K562 (cell line): Measurements from ENCODE around the gene RAB1B. TPM values are rescaled to one million over a fixed set of nuclear protein-coding genes. Genes with fewer than 3 reads are reported as not detected.

Experiments used
- ARHGAP35 ChIP-seq: fragments of 450-650 bp; IDR thresholded peaks from 2 replicates; pipeline ENCODE4 v1.6.1; 2018; ENCODE audit not compliant: partially characterized antibody
- ATF7 ChIP-seq: fragments of 450-650 bp; IDR thresholded peaks from 2 replicates; pipeline ENCODE4 v1.7.1; 2014; ENCODE audit warnings: mild to moderate bottlenecking, moderate library complexity
- BHLHE40 ChIP-seq: IDR thresholded peaks from 2 replicates; pipeline ENCODE4 v1.6.1; 2011; ENCODE audit warnings: low read length, improper control_type of control experiment
- CHD1 ChIP-seq: fragments of 200-600 bp; sonication (generic); IDR thresholded peaks from one replicate; pipeline ENCODE4 v1.6.1; 2012; ENCODE audit warnings: mild to moderate bottlenecking, moderate library complexity, low read length, inconsistent platforms
- HDAC8 ChIP-seq: fragments of 450-650 bp; IDR thresholded peaks from 2 replicates; pipeline ENCODE4 v1.6.1; 2016; ENCODE audit warnings: mild to moderate bottlenecking, missing genetic modification characterization, moderate library complexity, missing compliant biosample characterization
- HLTF ChIP-seq: fragments of 450-650 bp; IDR thresholded peaks from 2 replicates; pipeline ENCODE4 v1.6.1; 2016
- MIER1 ChIP-seq: fragments of 450-650 bp; IDR thresholded peaks from 2 replicates; pipeline ENCODE4 v1.6.1; 2016; ENCODE audit warnings: antibody characterized with exemption, mild to moderate bottlenecking, low read depth
- MTA3 ChIP-seq: fragments of 450-650 bp; formaldehyde crosslinking; IDR thresholded peaks from 2 replicates; pipeline ENCODE4 v1.6.1; 2017; ENCODE audit warnings: mild to moderate bottlenecking, borderline replicate concordance
- POLR2B ChIP-seq: fragments of 450-650 bp; IDR thresholded peaks from 2 replicates; pipeline ENCODE4 v1.6.1; 2018; ENCODE audit warnings: low read depth; ENCODE audit not compliant: partially characterized antibody
- RBM17 ChIP-seq: fragments of 200-400 bp; formaldehyde crosslinking; IDR thresholded peaks from 2 replicates; pipeline ENCODE4 v1.6.1; 2017; ENCODE audit warnings: low read depth, mild to moderate bottlenecking, low read length, borderline replicate concordance
- SMARCE1 ChIP-seq: fragments of 450-650 bp; IDR thresholded peaks from 2 replicates; pipeline ENCODE4 v1.7.1; 2016; ENCODE audit warnings: mild to moderate bottlenecking
- SP1 ChIP-seq: sonication (generic); formaldehyde crosslinking; IDR thresholded peaks from 2 replicates; pipeline ENCODE4 v1.8.1; 2022; ENCODE audit warnings: mild to moderate bottlenecking, missing genetic modification reagents
- TBP ChIP-seq: optimal IDR thresholded peaks from 2 replicates; pipeline ENCODE3; 2011; ENCODE audit warnings: low read depth, low read length, improper control_type of control experiment
- TEAD1 ChIP-seq, 2 experiments: fragments of 450-650 bp in 1 of 2; sonication (generic) in 1 of 2; formaldehyde crosslinking; IDR thresholded peaks; 2 replicates each; pipeline versions ENCODE4 v1.4.0 to v1.8.0; 2020 to 2022; ENCODE audit warnings: mild to moderate bottlenecking in 2 of 2, missing genetic modification reagents in 1 of 2
- TEAD4 ChIP-seq, 2 experiments: sonication (generic) in 1 of 2; formaldehyde crosslinking in 1 of 2; IDR thresholded peaks; 2 replicates each; pipeline versions ENCODE4 v1.6.1 to v1.8.0; 2012 to 2022; ENCODE audit warnings: borderline replicate concordance in 1 of 2, inconsistent platforms in 1 of 2, low read length in 1 of 2, mild to moderate bottlenecking in 1 of 2, missing genetic modification reagents in 1 of 2
- ZBTB33 ChIP-seq: sonication (generic); formaldehyde crosslinking; IDR thresholded peaks from 2 replicates; pipeline ENCODE4 v1.8.1; 2023; ENCODE audit warnings: mild to moderate bottlenecking, missing genetic modification reagents
- ZBTB43 ChIP-seq: sonication (generic); formaldehyde crosslinking; IDR thresholded peaks from 2 replicates; pipeline ENCODE4 v1.8.0; 2023; ENCODE audit warnings: mild to moderate bottlenecking, missing genetic modification reagents
- polyA plus RNA-seq, 8 experiments: library from polyadenylated mRNA; depleted of rRNA in 4 of 8; stranded (reverse) in 5 of 8; unstranded in 3 of 8; fragments of >200 nt; fragmentation: Nextera tagmentation in 2 of 8; fragmentation: Illumina TruSeq in 1 of 8; extraction: Ambion mirVana in 2 of 8; extraction: Trizol in 1 of 8; gene quantifications; 2 replicates each; pipeline versions ENCODE4 v1.2.1 to v1.2.3, GENCODE V29; 2011 to 2014; ENCODE audit warnings: inconsistent platforms in 1 of 8, missing spikeins in 1 of 8
- total RNA-seq, 7 experiments: library from RNA; depleted of rRNA in 6 of 7; stranded (reverse); fragments of >200 nt in 6 of 7; fragmentation: Illumina TruSeq in 2 of 7; extraction: Trizol in 2 of 7; gene quantifications; 2 replicates each; pipeline versions ENCODE4 v1.2.1 to v1.2.3, GENCODE V29; 2011 to 2021; ENCODE audit warnings: low replicate concordance in 1 of 7
- TF ChIP-seq, protein P1 (sequence below), 2 experiments: fragments of 450-650 bp in 1 of 2; IDR thresholded peaks; 2 replicates each; pipeline ENCODE4 v1.6.1; 2011 to 2017; ENCODE audit warnings: low read depth in 2 of 2, antibody characterized with exemption in 1 of 2, borderline replicate concordance in 1 of 2, low read length in 1 of 2, mild to moderate bottlenecking in 1 of 2, mixed read lengths in 1 of 2; ENCODE audit not compliant: control insufficient read depth in 1 of 2
- TF ChIP-seq, protein P2 (sequence below): fragments of 250-450 bp; sonication (Bioruptor Pico); IDR thresholded peaks from 2 replicates; pipeline ENCODE4 v1.5.1; 2021; ENCODE audit warnings: mild to moderate bottlenecking

The RAB1B gene
- total and polyA plus RNA-seq, 9 of the 15 experiments (the other 6 are each of a cell fraction or from before 2014, with no cell fraction given) = 5.6 to 146 (median 98.6) TPM

- TF ChIP-seq HDAC8 (tag) (peak; percentile 51; the same call in 1 of the 2 replicates), POLR2B (peak; percentile 46), HLTF (no peak), ATF7 (peak; percentile 98), TBP (peak; percentile 52), SMARCE1 (peak; percentile 53), TEAD4 (IDR thresholded peaks at IDR 0.05; ENCODE audit: low read length) (0 out of 2 replicates have a peak, but pooled peaks have one; percentile 17), TEAD4 (CRISPR knock-in tag; IDR thresholded peaks at IDR 0.05; ENCODE audit: borderline replicate concordance) (no peak), ZBTB43 (peak; percentile 65; the same call in 1 of the 2 replicates), RBM17 (no peak), TEAD1 (CRISPR knock-in tag; IDR thresholded peaks at IDR 0.05) (peak in 1 of 2 experiments; percentile 64; a peak in 3 of 4 replicates), MTA3 (peak; percentile 62; the same call in 1 of the 2 replicates), BHLHE40 (peak; percentile 66; the same call in 1 of the 2 replicates), MIER1 (0 out of 2 replicates have a peak, but pooled peaks have one; percentile 23), ZBTB33 (CRISPR knock-in tag) (0 out of 2 replicates have a peak, but pooled peaks have one; percentile 6), SP1 (CRISPR knock-in tag) (peak; percentile 86), CHD1 (no peak), ARHGAP35 (no peak)
- TF ChIP-seq, protein P1, sequence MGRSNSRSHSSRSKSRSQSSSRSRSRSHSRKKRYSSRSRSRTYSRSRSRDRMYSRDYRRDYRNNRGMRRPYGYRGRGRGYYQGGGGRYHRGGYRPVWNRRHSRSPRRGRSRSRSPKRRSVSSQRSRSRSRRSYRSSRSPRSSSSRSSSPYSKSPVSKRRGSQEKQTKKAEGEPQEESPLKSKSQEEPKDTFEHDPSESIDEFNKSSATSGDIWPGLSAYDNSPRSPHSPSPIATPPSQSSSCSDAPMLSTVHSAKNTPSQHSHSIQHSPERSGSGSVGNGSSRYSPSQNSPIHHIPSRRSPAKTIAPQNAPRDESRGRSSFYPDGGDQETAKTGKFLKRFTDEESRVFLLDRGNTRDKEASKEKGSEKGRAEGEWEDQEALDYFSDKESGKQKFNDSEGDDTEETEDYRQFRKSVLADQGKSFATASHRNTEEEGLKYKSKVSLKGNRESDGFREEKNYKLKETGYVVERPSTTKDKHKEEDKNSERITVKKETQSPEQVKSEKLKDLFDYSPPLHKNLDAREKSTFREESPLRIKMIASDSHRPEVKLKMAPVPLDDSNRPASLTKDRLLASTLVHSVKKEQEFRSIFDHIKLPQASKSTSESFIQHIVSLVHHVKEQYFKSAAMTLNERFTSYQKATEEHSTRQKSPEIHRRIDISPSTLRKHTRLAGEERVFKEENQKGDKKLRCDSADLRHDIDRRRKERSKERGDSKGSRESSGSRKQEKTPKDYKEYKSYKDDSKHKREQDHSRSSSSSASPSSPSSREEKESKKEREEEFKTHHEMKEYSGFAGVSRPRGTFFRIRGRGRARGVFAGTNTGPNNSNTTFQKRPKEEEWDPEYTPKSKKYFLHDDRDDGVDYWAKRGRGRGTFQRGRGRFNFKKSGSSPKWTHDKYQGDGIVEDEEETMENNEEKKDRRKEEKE (IDR thresholded peaks at IDR 0.05; ENCODE audit: borderline replicate concordance in 1 of 2, control insufficient read depth in 1 of 2, low read depth in 2 of 2, low read length in 1 of 2) = peak in 1 of 2 experiments; percentile 87; a peak in 2 of 4 replicates
- TF ChIP-seq, protein P2, sequence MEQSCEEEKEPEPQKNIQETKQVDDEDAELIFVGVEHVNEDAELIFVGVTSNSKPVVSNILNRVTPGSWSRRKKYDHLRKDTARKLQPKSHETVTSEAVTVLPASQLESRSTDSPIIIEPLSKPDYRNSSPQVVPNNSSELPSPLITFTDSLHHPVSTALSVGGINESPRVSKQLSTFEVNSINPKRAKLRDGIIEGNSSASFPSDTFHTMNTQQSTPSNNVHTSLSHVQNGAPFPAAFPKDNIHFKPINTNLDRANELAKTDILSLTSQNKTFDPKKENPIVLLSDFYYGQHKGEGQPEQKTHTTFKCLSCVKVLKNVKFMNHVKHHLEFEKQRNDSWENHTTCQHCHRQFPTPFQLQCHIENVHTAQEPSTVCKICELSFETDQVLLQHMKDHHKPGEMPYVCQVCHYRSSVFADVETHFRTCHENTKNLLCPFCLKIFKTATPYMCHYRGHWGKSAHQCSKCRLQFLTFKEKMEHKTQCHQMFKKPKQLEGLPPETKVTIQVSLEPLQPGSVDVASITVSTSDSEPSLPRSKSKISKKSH = no peak
Observed at GRCh38 chr11:66267379-66268243, 828 bp upstream of the RAB1B start (continued).
